Measurements from ENCODE around the gene TRPC3.

- TF ChIP-seq, protein P1, sequence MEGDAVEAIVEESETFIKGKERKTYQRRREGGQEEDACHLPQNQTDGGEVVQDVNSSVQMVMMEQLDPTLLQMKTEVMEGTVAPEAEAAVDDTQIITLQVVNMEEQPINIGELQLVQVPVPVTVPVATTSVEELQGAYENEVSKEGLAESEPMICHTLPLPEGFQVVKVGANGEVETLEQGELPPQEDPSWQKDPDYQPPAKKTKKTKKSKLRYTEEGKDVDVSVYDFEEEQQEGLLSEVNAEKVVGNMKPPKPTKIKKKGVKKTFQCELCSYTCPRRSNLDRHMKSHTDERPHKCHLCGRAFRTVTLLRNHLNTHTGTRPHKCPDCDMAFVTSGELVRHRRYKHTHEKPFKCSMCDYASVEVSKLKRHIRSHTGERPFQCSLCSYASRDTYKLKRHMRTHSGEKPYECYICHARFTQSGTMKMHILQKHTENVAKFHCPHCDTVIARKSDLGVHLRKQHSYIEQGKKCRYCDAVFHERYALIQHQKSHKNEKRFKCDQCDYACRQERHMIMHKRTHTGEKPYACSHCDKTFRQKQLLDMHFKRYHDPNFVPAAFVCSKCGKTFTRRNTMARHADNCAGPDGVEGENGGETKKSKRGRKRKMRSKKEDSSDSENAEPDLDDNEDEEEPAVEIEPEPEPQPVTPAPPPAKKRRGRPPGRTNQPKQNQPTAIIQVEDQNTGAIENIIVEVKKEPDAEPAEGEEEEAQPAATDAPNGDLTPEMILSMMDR (conservative IDR thresholded peaks at IDR 0.05; ENCODE audit: low read length), result no peak
- no peak for TF ChIP-seq EZH2phosphoT487 (IDR thresholded peaks at IDR 0.05; ENCODE audit: borderline replicate concordance, low read depth, low read length)
Measured at GRCh38 chr4:121851354-121851753, 100.5 kb downstream of the TRPC3 start.

Measured in OCI-LY7 (cell line).